B cell (primary cell): ENCODE measurements around the gene SCN4B.

Experiments used
- EZH2 ChIP-seq: IDR thresholded peaks from 2 replicates; pipeline ENCODE4 v1.6.1; 2012; ENCODE audit warnings: borderline replicate concordance, low read depth, mild to moderate bottlenecking, moderate library complexity, low read length; ENCODE audit not compliant: insufficient read depth, poor library complexity, severe bottlenecking
- TF ChIP-seq, protein P1 (sequence below): fragments of 200-600 bp; IDR thresholded peaks from one replicate; pipeline ENCODE4 v1.8.0; 2022; ENCODE audit warnings: antibody characterized with exemption, mild to moderate bottlenecking

DNA sequence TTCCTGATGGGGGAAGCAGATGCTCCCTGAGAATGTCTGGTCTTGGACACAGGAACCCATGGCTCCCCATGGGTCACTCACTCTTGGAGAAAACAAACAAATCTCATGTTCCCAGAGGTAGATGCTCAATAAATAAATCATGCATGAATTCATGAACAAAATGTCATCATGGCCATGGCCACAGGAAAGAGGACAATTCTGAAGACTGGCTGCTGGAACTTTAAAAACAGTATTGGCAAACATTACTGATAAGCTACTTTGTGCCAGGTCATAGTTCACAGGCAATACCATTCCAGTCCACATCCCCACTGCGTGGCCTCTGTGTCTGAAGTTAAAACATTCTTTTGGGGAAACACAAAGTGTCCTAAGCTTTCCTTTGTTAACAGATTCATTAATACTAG is 56.7 kb downstream of the SCN4B start:
- TF ChIP-seq, protein P1, sequence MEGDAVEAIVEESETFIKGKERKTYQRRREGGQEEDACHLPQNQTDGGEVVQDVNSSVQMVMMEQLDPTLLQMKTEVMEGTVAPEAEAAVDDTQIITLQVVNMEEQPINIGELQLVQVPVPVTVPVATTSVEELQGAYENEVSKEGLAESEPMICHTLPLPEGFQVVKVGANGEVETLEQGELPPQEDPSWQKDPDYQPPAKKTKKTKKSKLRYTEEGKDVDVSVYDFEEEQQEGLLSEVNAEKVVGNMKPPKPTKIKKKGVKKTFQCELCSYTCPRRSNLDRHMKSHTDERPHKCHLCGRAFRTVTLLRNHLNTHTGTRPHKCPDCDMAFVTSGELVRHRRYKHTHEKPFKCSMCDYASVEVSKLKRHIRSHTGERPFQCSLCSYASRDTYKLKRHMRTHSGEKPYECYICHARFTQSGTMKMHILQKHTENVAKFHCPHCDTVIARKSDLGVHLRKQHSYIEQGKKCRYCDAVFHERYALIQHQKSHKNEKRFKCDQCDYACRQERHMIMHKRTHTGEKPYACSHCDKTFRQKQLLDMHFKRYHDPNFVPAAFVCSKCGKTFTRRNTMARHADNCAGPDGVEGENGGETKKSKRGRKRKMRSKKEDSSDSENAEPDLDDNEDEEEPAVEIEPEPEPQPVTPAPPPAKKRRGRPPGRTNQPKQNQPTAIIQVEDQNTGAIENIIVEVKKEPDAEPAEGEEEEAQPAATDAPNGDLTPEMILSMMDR: no peak
- TF ChIP-seq EZH2: no peak
